ENCODE measurements around the gene MADCAM1. TPM values are rescaled to one million over a fixed set of nuclear protein-coding genes. Genes with fewer than 3 reads are reported as not detected.

MADCAM1 gene
- total RNA-seq, 1 donor from 2014 or later = not detected

GRCh38 chr19:519449-519865 lies 23.2 kb downstream of the MADCAM1 start:
- Histone ChIP-seq H3K4me3 (no peak overlapping the region), H3K27ac (no peak overlapping the region), H3K36me3 (peaks cover 10 to 16% of the 10 kb centered on the region in 2 donors), H3K9me3 (no peaks in the 10 kb centered on the region), H3K4me1 (peaks cover 0 to 2% of the 10 kb centered on the region in 2 donors), H3K27me3 (no peaks in the 10 kb centered on the region)
- no peak for TF ChIP-seq CTCF (IDR thresholded peaks at IDR 0.05)
- intact Hi-C loops (cut with DNase I) = no loop called here
- DNase-seq (ENCODE audit: low spot score in 2 of 2) = no peak

- TF ChIP-seq CTCF (IDR thresholded peaks at IDR 0.05) = no peak
- Histone ChIP-seq H3K9me3 (no peaks in the 10 kb centered on the region), H3K4me1 (peaks cover 0 to 2% of the 10 kb centered on the region in 2 donors), H3K36me3 (peaks cover 10 to 16% of the 10 kb centered on the region in 2 donors), H3K27me3 (no peaks in the 10 kb centered on the region), H3K27ac (no peak overlapping the region), H3K4me3 (no peak overlapping the region)
- no peak for DNase-seq (ENCODE audit: low spot score in 2 of 2)
- intact Hi-C loops (cut with DNase I) = no loop called here
Observed at GRCh38 chr19:522726-523125, 26.4 kb downstream of the MADCAM1 start.

GRCh38 chr19:524062-524674 lies 27.9 kb downstream of the MADCAM1 start:
- intact Hi-C loops (cut with DNase I) = no loop called here
- Histone ChIP-seq H3K36me3 (peaks cover 10 to 13% of the 10 kb centered on the region in 2 donors), H3K27ac (no peak overlapping the region), H3K4me3 (no peak overlapping the region), H3K27me3 (no peaks in the 10 kb centered on the region), H3K4me1 (peaks cover 0 to 2% of the 10 kb centered on the region in 2 donors), H3K9me3 (no peaks in the 10 kb centered on the region)
- no peak for DNase-seq (ENCODE audit: low spot score in 2 of 2)
- TF ChIP-seq CTCF (IDR thresholded peaks at IDR 0.05) = no peak

GRCh38 chr19:525029-525428 lies 28.7 kb downstream of the MADCAM1 start:
- Histone ChIP-seq H3K27ac (no peak overlapping the region), H3K4me3 (no peak overlapping the region), H3K36me3 (peaks cover 2 to 6% of the 10 kb centered on the region in 2 donors), H3K9me3 (no peaks in the 10 kb centered on the region), H3K4me1 (peaks cover 0 to 2% of the 10 kb centered on the region in 2 donors), H3K27me3 (no peaks in the 10 kb centered on the region)
- no peak for DNase-seq (ENCODE audit: low spot score in 2 of 2)
- no peak for TF ChIP-seq CTCF (IDR thresholded peaks at IDR 0.05)
- intact Hi-C loops (cut with DNase I) = no loop called here

GRCh38 chr19:525857-526419 lies 29.7 kb downstream of the MADCAM1 start:
- intact Hi-C loops (cut with DNase I) = no loop called here
- H3K27me3 ChIP-seq = no peaks in the 10 kb centered on the region
- no peak overlapping the region for H3K27ac ChIP-seq
- no peaks in the 10 kb centered on the region for H3K36me3 ChIP-seq
- no peak overlapping the region for H3K4me3 ChIP-seq
- DNase-seq (ENCODE audit: low spot score in 2 of 2) = no peak
- no peaks in the 10 kb centered on the region for H3K9me3 ChIP-seq
- peaks cover 0 to 2% of the 10 kb centered on the region in 2 donors for H3K4me1 ChIP-seq
- no peak for TF ChIP-seq CTCF (IDR thresholded peaks at IDR 0.05)

Data from ascending aorta (tissue), 2 donors.